ENCODE results near the gene LINC01488. TPM values are rescaled to one million over a fixed set of nuclear protein-coding genes. Genes with fewer than 3 reads are reported as not detected.

LINC01488 gene
- total RNA-seq, 3 donors from 2014 or later, result not detected

DNA sequence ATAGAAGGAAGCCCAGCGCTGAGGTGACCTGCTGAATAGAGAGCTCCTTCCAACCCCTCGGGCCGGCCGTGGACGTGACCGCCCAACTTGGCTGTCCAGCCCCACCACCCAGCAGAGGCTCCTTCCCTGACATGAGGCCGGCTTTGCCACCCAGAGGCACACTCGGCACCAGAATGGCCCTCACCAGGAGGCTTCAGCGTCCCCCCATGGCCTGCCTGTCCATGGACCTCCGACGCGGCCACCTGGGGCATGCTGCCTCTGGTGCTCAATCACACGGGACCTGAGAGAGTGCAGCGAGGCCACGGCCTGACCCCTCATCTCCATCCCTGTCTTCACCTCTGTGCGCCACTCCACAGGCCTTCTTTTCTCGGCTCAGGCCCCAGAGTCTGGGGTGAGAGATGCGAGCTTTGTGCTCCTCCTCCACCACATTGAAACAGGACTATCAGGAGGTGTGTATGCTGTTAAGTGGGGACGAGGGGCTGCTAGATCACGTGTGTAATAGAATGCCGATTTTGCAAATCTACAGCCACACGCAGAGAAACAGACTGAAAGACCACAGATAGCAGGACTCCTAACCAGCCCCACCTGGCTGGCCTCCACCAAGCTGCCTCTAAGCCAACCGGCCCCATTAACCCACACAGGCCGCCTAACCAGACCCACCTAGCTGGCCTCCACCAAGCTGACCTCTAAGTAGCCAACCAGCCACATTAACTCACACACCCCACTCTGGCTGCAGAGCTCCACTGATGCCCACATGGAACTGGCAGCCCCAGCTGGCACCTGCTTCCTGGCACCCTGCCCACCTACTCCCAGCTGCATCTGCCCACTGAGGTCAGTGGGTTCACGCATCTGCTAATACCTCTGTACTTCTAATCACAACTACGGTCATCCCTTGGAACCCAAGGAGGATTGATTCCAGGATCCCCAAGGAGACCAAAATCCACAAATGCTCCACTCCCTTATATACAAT, 20.7 kb downstream of the LINC01488 start:
- Histone ChIP-seq H3K9me3 (no peaks in the 10 kb centered on the region), H3K4me1 (peaks cover 4 to 5% of the 10 kb centered on the region in 2 donors), H3K36me3 (no peaks in the 10 kb centered on the region), H3K27me3 (no peaks in the 10 kb centered on the region), H3K27ac (no peak overlapping the region), H3K4me3 (no peak overlapping the region)
- DNase-seq (ENCODE audit: low spot score in 2 of 2), result no peak
- TF ChIP-seq POLR2AphosphoS5 (IDR thresholded peaks at IDR 0.05) (no peak), POLR2A (IDR thresholded peaks at IDR 0.05) (no peak)
- TF ChIP-seq, protein P1, sequence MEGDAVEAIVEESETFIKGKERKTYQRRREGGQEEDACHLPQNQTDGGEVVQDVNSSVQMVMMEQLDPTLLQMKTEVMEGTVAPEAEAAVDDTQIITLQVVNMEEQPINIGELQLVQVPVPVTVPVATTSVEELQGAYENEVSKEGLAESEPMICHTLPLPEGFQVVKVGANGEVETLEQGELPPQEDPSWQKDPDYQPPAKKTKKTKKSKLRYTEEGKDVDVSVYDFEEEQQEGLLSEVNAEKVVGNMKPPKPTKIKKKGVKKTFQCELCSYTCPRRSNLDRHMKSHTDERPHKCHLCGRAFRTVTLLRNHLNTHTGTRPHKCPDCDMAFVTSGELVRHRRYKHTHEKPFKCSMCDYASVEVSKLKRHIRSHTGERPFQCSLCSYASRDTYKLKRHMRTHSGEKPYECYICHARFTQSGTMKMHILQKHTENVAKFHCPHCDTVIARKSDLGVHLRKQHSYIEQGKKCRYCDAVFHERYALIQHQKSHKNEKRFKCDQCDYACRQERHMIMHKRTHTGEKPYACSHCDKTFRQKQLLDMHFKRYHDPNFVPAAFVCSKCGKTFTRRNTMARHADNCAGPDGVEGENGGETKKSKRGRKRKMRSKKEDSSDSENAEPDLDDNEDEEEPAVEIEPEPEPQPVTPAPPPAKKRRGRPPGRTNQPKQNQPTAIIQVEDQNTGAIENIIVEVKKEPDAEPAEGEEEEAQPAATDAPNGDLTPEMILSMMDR (IDR thresholded peaks at IDR 0.05), result no peak
- intact Hi-C loops (cut with DNase I; ENCODE audit: low total_unique reads), result no loop called here

GRCh38 chr11:69504127-69504526, 22.7 kb downstream of the LINC01488 start:
- H3K4me3 ChIP-seq, result no peak overlapping the region
- no peak overlapping the region for H3K27ac ChIP-seq
- H3K36me3 ChIP-seq, result no peaks in the 10 kb centered on the region
- DNase-seq (ENCODE audit: low spot score in 2 of 2), result no peak
- no peaks in the 10 kb centered on the region for H3K9me3 ChIP-seq
- no peaks in the 10 kb centered on the region for H3K27me3 ChIP-seq
- TF ChIP-seq POLR2A (IDR thresholded peaks at IDR 0.05) (no peak), POLR2AphosphoS5 (IDR thresholded peaks at IDR 0.05) (no peak)
- TF ChIP-seq, protein P1 (IDR thresholded peaks at IDR 0.05), result no peak
- intact Hi-C loops (cut with DNase I; ENCODE audit: low total_unique reads), result no loop called here
- no peaks in the 10 kb centered on the region for H3K4me1 ChIP-seq

DNA sequence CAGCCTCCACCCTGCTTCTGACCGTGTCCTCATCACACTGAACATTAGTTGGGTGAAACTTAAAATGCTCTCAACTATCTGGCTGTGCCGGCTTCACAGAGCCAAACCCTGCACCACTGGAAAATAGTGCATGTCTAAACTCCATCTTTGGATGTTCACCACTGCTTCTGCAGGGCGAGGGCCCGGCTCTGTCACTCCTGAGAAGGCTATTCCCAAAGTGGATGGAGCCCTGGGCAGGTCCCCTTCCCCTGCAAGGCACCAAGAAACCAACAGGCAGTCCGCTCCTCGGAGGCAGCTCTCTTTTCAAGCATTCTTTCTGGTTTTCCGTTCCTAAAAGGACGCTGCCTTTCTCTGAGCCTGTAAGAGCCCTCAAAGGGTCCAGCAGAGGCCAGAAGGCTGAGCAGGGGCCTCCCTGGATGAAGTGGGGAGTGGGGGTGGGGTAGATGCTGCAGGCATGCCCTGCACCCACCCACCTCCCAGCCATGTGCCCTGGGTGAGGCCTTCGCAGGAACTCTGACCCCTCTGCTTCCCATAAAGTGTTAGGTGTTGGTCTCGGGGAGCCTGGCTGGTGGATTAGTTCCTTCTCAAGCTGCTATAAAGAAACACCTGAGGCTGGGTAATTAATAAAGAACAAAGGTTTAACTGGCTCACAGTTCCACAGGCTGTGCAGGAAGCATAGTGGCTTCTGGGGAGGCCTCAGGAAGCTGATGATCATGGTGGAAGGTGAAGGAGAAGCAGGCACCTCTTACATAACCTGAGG, 23.3 kb downstream of the LINC01488 start:
- Histone ChIP-seq H3K27ac (no peak overlapping the region), H3K36me3 (no peaks in the 10 kb centered on the region), H3K9me3 (no peaks in the 10 kb centered on the region), H3K4me3 (no peak overlapping the region), H3K27me3 (no peaks in the 10 kb centered on the region), H3K4me1 (no peaks in the 10 kb centered on the region)
- TF ChIP-seq POLR2AphosphoS5 (IDR thresholded peaks at IDR 0.05) (no peak), POLR2A (IDR thresholded peaks at IDR 0.05) (no peak)
- TF ChIP-seq, protein P1 (IDR thresholded peaks at IDR 0.05), result no peak
- no peak for DNase-seq (ENCODE audit: low spot score in 2 of 2)
- intact Hi-C loops (cut with DNase I; ENCODE audit: low total_unique reads), result no loop called here

- H3K27ac ChIP-seq, result no peak overlapping the region
Measured at GRCh38 chr11:69508974-69509373, 27.5 kb downstream of the LINC01488 start.

More at GRCh38 chr11:69508974-69509373, 27.5 kb downstream of the LINC01488 start:
- DNase-seq (ENCODE audit: low spot score in 2 of 2), result no peak
- Histone ChIP-seq H3K36me3 (no peaks in the 10 kb centered on the region), H3K4me1 (no peaks in the 10 kb centered on the region), H3K9me3 (no peaks in the 10 kb centered on the region), H3K27me3 (no peaks in the 10 kb centered on the region), H3K4me3 (no peak overlapping the region)
- TF ChIP-seq POLR2AphosphoS5 (IDR thresholded peaks at IDR 0.05) (no peak), POLR2A (IDR thresholded peaks at IDR 0.05) (no peak)
- TF ChIP-seq, protein P1 (IDR thresholded peaks at IDR 0.05), result no peak
- intact Hi-C loops (cut with DNase I; ENCODE audit: low total_unique reads), result no loop called here

Measured in breast epithelium (tissue), 4 donors.